Heart left ventricle (tissue), 13 donors: Measurements from ENCODE around the gene TBRG4.

ENCODE experiments used
- POLR2A ChIP-seq, 2 donors: fragments of 450-650 bp; IDR thresholded peaks; one replicate each; pipeline ENCODE4 v1.6.1; 2017; ENCODE audit warnings: antibody characterized with exemption in 2 of 2, mild to moderate bottlenecking in 2 of 2, moderate library complexity in 2 of 2
- TF ChIP-seq, protein P1 (sequence below), 12 donors: fragments of 200-600 bp; sonication (generic) in 4 of 12; IDR thresholded peaks; one replicate each; pipeline versions ENCODE4 v1.5.0 to v1.8.0; 2018 to 2022; ENCODE audit warnings: antibody characterized with exemption in 12 of 12, mild to moderate bottlenecking in 5 of 12
- donor health status: ischemic (EF 13 %, LVEDD 7.1; RV severe dilation, severe dysfunction).
- donor health status: DM: no; HTN: yes; CAD: no.
- donor health status: DM: no; HTN: no; CAD: no.
- donor health status: ischemic (EF 25% LVEDD 6.9; RV normal size, moderate dysfunction).
- donor health status: ischemic (EF 25% LVEDD 5.7; RV mildly dilated, moderate dysfunction).
- donor health status: ischemic (EF 35%, LVEDD 5.7; RV mildly dilated, moderate dysfunction).
- donor health status: nonischemic (EF 11% LVEDD 7.7; RV severe dilation, severe dysfunction).
- donor health status: DM: yes; HTN: yes; CAD: no.
- donor health status: PGD.
- donor health status: ischemic (EF 29% LVEDD 5.4; RV normal size, mild dysfunction).
- donor health status: nonischemic (EF 23%, LVEDD 6.1; RV moderate dilation, normal function).

DNA sequence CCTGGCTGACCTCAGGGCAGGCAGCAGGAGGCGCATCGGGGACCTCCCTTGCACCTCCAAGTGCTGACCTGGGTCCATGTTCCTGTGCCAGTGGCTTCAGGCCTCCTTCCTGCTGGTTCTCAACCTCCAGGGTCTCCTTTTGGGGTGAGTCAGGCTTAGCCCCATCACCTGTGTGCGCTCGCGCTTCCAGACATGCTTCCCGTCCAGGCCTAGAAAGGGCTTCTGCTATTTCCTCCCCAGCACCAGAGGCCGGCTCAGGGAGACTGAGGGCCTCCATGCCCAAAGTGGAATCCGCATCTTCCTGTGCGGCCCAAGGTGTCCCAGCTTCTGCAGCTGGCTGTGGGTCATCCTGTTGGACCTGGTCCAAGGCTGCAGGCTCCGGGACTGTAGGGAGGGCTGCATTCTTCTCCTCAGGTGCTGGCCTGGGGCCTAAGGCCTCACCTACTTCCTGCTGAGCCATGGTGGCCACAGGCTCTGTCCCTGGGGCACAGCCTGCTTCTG, 28.6 kb downstream of the TBRG4 start:
- TF ChIP-seq, protein P1, sequence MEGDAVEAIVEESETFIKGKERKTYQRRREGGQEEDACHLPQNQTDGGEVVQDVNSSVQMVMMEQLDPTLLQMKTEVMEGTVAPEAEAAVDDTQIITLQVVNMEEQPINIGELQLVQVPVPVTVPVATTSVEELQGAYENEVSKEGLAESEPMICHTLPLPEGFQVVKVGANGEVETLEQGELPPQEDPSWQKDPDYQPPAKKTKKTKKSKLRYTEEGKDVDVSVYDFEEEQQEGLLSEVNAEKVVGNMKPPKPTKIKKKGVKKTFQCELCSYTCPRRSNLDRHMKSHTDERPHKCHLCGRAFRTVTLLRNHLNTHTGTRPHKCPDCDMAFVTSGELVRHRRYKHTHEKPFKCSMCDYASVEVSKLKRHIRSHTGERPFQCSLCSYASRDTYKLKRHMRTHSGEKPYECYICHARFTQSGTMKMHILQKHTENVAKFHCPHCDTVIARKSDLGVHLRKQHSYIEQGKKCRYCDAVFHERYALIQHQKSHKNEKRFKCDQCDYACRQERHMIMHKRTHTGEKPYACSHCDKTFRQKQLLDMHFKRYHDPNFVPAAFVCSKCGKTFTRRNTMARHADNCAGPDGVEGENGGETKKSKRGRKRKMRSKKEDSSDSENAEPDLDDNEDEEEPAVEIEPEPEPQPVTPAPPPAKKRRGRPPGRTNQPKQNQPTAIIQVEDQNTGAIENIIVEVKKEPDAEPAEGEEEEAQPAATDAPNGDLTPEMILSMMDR (IDR thresholded peaks at IDR 0.05): no peak
- no peak for TF ChIP-seq POLR2A (IDR thresholded peaks at IDR 0.05)
